ENCODE results near the gene TBC1D20.
"Not testable (repeated sequence)": the region's sequence is repeated elsewhere in the genome, so short reads cannot be mapped to it uniquely, and the experiment has no call there.

The TBC1D20 gene, protein sequence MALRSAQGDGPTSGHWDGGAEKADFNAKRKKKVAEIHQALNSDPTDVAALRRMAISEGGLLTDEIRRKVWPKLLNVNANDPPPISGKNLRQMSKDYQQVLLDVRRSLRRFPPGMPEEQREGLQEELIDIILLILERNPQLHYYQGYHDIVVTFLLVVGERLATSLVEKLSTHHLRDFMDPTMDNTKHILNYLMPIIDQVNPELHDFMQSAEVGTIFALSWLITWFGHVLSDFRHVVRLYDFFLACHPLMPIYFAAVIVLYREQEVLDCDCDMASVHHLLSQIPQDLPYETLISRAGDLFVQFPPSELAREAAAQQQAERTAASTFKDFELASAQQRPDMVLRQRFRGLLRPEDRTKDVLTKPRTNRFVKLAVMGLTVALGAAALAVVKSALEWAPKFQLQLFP

DNA sequence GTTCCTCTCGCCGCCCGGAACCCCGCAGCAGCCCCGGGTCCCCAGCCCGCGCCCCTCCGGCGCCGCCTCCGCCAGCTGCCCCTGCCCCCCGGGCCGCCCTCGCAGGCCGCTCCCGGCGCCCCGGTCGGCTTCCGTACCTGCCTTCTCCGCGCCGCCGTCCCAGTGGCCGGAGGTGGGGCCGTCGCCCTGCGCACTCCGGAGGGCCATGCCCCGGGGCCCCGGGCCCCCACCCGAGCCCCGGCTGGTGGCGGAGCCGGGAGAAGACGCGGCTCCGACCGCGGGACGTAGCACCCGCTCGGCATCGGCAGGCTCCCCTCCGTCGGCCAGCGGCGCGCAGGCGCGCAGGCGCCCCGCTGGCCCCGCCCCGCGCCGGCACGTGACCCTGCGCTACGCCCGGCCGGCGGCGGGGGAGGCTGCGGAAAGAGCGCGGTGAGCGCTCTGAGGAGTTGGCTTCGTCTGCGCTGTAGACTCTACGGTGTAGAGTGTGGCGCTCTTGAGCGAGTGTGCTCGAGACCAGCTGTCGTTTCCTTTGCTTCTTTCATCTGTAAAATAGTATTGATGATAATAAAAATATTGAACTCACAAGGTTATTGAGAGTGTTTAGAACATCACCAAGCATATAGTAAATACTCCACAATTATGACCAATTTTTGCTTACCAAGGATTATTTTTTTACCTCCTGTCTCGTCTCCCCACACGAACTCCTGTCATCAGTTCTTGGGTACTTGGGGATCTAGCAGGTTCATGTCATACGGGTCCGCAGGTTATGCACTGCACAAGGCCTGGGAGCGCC is at the start of gene TBC1D20:
Gene TBC1D20, minus strand, starts transcription at position 335 of the 793 bp plus-strand sequence. Its CDS starts 128 bp downstream, at position 207.
- peak; percentile 71 to 74 for DNase-seq (ENCODE audit: low read depth in 1 of 2, low spot score in 1 of 2)

DNA sequence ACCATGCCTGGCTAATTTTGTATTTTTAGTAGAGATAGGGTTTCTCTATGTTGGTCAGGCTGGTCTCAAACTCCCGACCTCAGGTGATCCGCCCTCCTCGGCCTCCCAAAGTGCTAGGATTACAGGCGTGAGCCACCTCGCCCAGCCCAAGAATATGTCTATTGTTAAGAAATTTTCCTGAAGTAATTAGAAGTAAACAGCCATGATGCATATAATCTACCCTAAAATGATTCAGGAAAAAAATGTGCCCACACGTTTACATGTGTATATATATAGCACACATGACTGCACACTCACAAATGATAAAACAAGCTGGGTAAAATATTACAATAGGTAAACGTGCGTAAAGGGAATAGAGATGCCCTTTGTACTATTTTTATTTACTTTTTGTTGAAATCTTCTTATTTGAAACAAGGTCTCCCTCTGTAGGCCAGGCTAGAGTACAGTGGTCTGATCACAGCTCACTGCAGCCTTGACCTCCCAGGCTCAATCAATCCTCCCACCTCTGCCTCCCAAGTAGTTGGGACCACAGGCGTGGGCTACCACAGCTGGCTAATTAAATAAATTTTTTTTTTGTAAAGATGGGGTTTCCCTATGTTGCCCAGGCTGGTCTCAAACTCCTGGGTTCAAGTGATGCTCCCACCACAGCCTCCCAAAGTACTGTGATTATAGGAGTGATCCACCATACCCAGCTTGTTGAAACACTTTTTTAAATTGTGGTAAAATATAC is 48.2 kb upstream of the TBC1D20 start:
- not testable (repeated sequence) for DNase-seq (ENCODE audit: low read depth in 1 of 2, low spot score in 1 of 2)

DNA sequence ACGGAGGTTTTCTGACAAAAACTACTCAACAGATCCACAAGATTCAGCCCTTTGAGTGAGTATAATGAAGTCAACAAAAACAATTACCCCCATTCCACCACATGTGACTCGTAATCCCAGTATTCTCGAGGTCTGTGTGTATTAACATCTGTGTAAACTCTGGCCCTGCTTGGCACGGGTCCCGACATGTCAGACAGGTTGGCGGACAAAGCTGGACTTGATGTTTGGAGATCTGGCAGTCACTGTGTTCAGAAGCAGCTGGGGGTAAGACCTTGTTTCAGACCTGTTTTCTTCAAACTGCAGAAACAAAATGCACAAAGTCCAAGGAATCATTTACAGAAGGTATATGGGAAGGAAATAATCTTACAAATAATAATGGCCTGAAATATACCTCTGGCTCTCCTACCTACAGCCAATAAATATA is 46.0 kb upstream of the TBC1D20 start:
- DNase-seq (ENCODE audit: low read depth in 1 of 2, low spot score in 1 of 2) = not testable (repeated sequence)

DNA sequence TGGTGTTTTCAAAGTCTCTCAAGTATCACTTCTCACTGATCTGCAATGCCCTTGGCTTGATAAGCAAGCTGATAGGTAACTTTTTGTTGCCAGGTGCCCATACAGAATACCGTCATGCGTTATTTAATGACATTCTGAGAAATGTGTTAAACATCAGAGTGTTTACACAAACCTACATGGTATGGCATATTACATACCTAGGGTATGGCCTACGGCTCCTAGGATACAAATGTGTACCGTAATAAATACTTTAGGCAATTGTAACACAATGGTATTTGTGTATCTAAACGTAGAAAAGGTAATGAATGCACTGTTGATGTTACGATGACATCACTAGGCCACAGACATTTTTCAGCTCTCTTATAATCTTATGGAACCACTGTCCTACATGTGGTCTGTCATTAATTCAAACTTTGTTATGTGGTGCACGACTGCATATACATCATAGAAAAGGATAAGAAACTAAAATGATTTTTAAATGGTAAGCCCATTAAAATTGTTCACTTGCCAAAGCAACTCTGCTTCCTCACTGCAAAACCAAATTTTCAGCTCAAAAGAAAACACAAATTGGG is 45.5 kb upstream of the TBC1D20 start:
- DNase-seq (ENCODE audit: low read depth in 1 of 2, low spot score in 1 of 2) = no peak

DNA sequence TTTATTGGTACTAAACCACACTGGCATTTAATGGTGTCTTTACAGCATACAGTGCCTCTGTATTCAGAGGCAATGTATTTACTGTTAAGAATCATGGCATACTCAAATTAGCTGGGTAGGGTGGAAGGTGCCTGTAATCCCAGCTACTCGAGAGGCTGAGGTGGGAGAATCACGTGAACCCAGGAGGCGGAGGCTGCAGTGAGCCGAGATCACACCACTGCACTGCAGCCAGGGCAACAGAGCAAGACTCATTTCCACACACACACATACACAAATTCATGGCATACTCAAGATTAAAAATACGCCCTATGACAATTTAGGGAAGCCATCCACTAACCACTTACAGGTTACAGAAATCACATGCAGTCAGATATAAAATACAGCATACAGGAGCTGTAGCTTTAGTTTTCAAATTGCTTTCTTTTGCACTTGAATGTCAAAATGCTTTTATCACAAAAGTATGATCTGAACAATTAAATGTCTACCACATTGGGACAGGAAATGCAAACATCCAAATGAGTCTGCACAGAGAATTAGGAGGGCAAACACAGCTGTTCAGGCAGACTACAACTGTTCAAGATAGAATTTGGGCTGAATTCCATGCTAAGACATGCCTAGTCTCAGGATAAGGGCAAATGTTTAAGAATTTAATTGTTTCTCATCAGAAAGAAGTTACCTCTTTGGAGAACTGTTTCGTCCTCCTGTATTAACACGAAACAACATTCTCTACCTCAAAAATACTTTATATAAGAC is 44.8 kb upstream of the TBC1D20 start:
- no peak for DNase-seq (ENCODE audit: low read depth in 1 of 2, low spot score in 1 of 2)

DNA sequence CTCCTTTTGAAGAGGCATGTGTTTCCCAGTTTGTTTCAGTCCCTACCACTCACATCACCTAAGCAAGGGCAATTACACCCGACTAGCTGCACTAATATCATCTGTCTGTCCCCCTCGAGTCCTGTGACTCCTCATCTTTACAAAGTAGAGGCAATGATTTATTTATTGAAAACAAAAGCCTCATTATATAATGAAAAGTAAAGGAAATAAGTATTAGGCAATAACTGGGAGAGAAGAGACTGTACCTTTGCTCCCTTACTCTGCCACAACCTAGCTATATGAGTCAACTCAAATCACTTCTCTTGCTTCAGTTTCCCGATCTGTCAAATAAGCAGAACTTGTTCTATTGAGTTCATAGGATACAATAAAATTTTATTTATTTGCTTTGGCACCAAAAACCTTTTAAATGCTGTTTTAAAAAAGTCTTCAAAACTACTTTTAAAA is 42.3 kb upstream of the TBC1D20 start:
- no peak for DNase-seq (ENCODE audit: low read depth in 1 of 2, low spot score in 1 of 2)

DNA sequence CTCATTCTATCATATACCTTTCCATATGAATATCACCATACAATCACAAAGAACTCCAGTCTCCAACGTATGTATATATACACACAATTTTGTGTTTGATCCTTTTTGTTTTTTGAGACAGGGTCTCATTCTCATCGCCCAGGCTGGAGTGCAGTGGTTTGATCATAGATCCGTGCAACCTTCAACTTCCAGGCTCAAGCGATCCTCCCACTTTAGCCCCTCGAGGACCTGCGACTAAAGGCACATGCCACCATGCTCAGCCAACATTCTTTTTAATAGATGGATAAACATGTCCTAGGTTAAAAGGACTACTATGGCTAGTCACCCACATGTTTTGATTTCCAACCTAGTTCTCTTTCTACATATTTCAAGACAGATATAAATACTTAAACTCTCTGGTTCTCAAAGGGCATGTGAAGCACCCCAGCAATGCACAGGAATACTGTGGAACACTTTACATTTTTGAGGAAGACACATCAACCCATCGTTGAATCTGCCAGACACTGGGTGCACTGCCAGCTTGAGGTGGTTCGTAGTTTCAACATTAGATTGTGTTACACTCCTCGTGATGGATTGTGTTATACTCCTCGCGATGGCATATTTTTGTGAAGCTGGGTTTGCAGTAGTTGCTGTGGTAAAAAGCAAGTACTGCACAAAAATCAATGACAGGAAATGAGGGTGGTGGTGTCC is 40.9 kb upstream of the TBC1D20 start:
- no peak for DNase-seq (ENCODE audit: low read depth in 1 of 2, low spot score in 1 of 2)

DNA sequence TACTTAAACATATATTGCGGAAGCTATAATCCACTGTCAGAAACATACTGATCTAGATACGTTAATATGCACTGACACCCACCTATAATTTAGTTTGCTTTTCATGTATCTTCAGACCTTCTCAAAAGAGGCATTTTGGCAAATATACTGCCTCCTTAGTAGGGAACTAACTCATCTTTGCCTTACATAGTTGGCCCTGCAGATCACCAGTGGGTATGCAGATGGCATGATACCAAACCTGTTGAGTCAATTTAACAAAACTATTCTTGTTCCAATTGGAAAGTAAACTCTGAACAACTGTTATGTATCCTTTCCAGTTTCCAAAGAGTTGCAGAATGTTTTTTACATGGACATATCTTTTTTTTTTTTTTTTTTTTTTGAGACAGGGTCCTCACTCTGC is 35.6 kb upstream of the TBC1D20 start:
- DNase-seq (ENCODE audit: low read depth in 1 of 2, low spot score in 1 of 2) = no peak

DNA sequence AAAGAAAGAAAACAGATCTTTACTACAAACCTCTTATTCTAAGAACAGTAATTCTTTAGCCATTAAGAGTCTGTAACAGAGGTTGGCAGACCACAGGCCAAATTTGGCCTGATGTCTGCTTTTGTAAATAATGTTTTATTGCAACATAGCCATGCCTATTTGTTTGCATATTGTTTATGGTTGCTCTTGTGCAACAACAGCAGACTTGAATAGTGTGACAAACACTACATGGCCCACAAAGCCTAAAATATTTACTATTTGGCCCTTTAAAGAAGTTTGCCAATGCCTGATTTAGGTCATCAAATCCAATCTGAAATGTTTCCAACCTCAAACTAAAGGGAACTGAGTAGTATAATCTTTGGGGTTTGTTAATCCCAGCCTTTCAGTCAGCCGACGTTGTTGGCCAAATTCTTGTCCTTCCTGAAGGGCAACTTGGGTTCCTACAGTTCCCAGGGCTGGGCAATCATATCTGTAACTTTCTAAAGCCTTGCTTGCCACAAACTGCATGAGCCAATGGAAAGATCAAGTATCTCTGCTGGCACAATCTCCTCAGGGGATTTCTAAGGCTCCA is 33.9 kb upstream of the TBC1D20 start:
- DNase-seq (ENCODE audit: low read depth in 1 of 2, low spot score in 1 of 2) = no peak

DNA sequence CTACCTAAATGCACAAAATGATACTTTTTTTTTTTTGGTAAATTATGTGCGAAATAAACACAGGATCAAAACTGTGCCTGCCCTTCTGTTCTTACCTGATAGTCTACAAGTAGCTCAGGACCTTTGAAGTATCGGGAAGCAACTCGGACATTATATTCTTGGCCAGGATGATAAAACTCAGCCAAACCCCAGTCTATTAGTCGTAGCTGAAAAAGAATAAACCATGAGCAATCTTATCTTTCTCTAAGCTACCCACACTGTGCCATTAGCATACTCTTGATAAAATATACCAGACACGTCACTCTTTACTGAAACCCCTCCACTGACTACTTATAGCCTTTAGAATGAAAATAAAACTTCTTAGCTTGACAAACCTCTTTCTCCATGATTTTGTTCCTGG is 29.8 kb upstream of the TBC1D20 start:
- no peak for DNase-seq (ENCODE audit: low read depth in 1 of 2, low spot score in 1 of 2)

DNA sequence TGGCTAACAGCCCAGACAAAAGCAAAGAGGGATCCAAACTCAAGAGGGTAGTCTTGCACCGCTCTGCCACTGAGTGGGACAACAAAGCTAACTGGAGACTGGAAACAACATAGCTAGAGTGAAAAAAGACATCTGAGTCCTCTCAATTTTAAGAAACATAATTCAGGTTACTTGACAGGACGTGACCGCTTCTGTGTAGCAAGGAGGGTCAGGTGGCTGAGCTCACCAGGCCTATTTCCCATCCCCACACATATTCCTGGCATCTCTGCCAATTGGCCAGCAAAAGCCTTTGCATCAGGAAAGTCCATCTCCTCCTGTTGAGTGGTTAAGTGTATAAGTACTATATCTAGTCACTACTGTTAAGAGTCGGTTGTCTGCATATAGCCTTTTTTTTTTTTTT is 25.3 kb upstream of the TBC1D20 start:
- DNase-seq (ENCODE audit: low read depth in 1 of 2, low spot score in 1 of 2) = no peak

DNA sequence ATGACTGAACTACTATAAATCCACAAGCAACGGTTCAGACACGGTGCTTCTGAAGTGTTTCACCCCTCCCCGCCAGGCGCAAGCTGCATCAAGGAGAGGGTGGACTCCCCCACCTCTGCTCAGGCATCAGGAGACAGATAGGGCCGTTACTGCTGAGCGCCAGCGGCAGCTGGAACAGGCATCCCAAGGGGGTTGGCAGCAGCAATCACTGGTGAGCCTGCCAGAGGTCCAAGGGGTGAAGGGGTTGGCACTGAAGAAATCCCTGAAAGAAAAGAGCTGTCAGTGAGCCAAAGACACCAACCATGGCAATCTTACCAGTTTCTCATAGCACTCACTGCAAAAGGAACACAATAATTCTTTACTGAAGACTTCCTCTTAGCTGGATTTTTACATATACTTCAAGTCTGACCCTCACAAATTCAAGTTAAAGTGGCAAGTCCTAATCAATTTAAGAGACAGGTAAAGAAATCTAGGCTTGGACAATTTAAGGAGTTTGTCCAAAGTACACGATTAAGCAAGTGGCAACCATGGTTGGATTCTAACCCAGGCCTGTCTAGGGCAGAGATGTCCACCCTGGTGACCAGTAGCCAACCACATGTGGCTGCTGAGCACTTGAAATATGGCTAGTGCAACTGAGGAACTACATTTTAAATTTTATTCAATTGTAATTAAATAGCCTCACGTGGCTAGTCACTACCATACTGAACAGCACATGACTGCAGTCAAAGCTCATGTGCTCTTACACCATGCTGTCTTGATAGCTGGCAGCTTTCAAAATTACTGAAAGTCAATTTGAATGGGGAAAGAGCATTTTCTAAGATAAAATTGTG is 21.7 kb upstream of the TBC1D20 start:
- DNase-seq (ENCODE audit: low read depth in 1 of 2, low spot score in 1 of 2) = no peak

DNA sequence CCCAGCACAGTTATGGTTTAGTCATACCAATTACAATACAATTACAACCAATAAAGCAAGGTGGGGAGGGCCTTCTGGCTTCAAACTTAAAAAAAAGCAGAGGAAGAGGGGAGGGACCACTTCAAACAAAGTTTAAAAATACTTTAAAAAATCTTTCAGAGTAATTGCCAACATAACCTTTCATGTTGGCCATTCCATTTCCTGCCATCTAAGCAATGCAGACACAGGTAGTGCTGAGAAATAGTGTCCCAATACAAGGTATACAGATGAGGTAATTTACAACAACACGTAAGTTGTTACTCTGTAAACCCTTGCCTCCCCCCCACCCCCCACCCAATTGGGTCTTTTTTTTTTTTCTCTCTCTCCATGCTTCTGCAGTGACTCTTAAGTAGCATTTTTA is 18.8 kb upstream of the TBC1D20 start:
- no peak for DNase-seq (ENCODE audit: low read depth in 1 of 2, low spot score in 1 of 2)

DNA sequence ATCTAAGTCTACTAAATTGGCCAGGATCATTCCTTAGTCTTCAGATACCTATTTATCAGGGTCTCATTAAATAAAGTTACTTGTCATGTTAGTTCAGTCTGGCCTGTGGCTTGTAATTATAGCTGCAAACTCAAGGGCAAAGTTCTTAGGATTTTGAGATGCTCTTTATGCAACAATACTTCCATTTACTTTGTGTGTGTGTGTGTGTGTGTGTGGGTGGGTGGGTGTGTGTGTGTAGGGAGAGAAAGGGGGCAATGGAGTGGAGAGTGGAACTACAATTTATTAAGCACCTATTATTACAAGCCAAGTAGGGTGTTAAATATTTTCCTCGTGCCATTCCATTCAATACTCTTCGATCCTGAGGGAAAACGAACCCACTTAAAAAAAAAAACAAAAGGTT is 17.7 kb upstream of the TBC1D20 start:
- DNase-seq (ENCODE audit: low read depth in 1 of 2, low spot score in 1 of 2) = no peak

DNA sequence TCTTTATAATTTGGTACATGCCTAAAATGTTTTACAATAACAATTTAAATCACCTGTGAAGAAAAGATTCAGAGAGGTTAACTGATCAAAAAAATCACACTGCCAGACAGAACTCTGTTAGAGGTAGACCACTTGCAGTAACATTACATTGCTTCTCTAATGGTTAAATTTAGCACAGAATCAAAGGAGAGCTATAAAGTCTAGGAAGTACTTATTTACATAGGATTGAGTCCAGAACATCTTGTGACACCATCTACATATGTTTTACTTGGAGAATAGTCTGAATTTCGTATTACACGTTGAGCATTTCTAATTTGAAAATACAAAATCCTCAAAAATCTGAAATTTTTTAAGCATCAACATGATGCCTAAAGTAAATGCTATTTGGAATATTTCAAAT is 17.2 kb upstream of the TBC1D20 start:
- DNase-seq (ENCODE audit: low read depth in 1 of 2, low spot score in 1 of 2) = no peak

DNA sequence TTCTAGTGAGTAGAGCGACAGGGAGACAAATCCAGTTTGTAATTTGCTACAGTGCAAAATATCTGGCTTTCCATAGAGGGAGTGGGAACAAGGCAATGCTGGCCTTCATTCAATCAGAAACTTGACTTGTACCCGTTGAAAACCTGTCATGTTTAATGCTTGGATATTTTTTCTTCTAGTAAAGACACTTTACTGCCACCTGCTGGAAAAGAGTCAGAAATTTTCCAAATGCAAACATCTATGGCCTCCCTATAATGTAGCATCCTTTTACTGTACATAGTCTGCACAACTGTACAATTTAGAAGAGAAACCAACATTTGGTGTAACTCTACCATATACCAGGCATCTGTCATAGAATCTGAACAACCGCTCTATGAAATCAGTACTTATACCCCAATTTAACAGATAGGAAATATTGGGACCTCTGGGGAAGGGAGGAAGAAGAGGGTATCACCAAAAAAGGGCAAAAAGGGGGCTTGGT is 16.7 kb upstream of the TBC1D20 start:
- peak in 1 of 2 donors; percentile 39 for DNase-seq (ENCODE audit: low read depth in 1 of 2, low spot score in 1 of 2)

DNA sequence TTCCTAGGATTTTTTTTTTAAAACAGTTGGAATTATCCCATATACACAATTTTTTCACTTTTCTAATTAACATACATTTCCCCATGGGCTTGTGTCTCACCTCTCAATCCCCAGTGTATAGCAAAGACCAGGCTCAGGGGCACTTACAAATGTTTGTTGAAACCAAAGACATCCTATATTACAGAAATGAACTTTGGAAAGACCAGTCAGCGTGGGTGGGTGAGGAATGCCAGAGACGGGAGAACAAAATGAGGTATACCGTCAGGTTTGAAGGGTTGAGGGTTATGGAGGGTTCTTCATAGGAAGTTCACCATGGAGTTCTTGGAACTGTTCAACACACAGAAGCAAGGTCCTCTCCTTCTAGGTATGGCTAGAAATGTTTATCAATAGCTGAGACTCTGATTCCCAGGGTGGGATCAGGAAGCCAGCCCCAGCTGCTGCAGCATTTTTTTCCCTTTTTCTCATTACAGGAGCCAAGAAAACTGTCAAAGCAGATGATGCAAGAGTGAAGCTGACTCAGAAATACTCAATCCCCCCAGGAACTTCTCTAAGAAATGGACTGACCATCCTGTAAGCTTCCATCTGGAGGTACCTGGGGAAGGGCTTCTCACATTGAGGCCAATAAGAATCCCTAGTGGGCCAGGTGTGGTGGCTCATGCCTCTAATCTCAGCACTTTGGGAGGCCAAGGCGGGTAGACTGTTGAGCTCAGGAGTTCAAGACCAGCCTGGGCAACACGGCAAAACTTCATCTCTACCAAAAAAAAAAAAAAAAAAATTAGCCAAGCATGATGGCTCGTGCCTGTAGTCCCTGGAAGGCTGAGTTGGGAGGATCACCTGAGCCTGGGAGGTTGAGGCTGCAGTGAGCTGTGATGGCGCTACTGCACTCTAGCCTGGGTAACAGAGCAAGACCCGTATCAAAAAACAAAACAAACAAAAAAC is 15.9 kb upstream of the TBC1D20 start:
- DNase-seq (ENCODE audit: low read depth in 1 of 2, low spot score in 1 of 2) = no peak
